ENCODE measurements around the gene E2F7.

Gene E2F7

GRCh38 chr12:77087427-77087826 is 22.1 kb upstream of the E2F7 start:
- Histone ChIP-seq H3K36me3 (ENCODE audit: control insufficient read depth in 2 of 2, insufficient read depth in 1 of 2, low read length in 2 of 2) (no peaks in the 10 kb centered on the region), H3K4me3 (ENCODE audit: low read depth, low read length) (no peak overlapping the region), H3K4me1 (ENCODE audit: control insufficient read depth, insufficient read depth, low read length) (no peaks in the 10 kb centered on the region), H3K9me3 (ENCODE audit: control insufficient read depth, insufficient read depth, low read depth, low read length) (no peaks in the 10 kb centered on the region), H3K27ac (ENCODE audit: extremely low read depth, low read depth, low read length) (no peak overlapping the region)
- TF ChIP-seq INSM2 (tag by site-specific recombination; IDR thresholded peaks at IDR 0.05) (no peak), ZNF530 (tag by site-specific recombination; IDR thresholded peaks at IDR 0.05; ENCODE audit: low read depth) (no peak), ZNF433 (tag by site-specific recombination; IDR thresholded peaks at IDR 0.05; ENCODE audit: low read depth) (no peak), ZNF121 (tag by site-specific recombination; IDR thresholded peaks at IDR 0.05) (no peak), GLIS1 (tag by site-specific recombination; IDR thresholded peaks at IDR 0.05) (no peak), BCL6B (tag by site-specific recombination; IDR thresholded peaks at IDR 0.05) (no peak), ZBTB48 (tag by site-specific recombination; IDR thresholded peaks at IDR 0.05) (no peak), ZNF16 (tag by site-specific recombination; IDR thresholded peaks at IDR 0.05; ENCODE audit: low read depth) (no peak), ZNF350 (tag by site-specific recombination; IDR thresholded peaks at IDR 0.05) (no peak), ZBTB6 (tag by site-specific recombination; IDR thresholded peaks at IDR 0.05) (no peak), ZNF704 (tag by site-specific recombination; IDR thresholded peaks at IDR 0.05) (no peak), OSR2 (tag by site-specific recombination; IDR thresholded peaks at IDR 0.05) (no peak), ZNF248 (tag by site-specific recombination; IDR thresholded peaks at IDR 0.05) (no peak), ZNF423 (tag by site-specific recombination; IDR thresholded peaks at IDR 0.05) (no peak), ZNF473 (tag by site-specific recombination; IDR thresholded peaks at IDR 0.05) (no peak), ZBTB8A (tag by site-specific recombination; IDR thresholded peaks at IDR 0.05) (no peak), ZNF394 (tag by site-specific recombination; IDR thresholded peaks at IDR 0.05; ENCODE audit: borderline replicate concordance) (no peak), TRIM28 (IDR thresholded peaks at IDR 0.05; ENCODE audit: borderline replicate concordance, low read length) (no peak), ZNF629 (tag by site-specific recombination; IDR thresholded peaks at IDR 0.05) (no peak)
- CTCF ChIA-PET = no interaction called here
- POLR2A ChIA-PET = no interaction called here

- H3K9me3 ChIP-seq (ENCODE audit: control insufficient read depth, insufficient read depth, low read depth, low read length) = no peaks in the 10 kb centered on the region
- no peaks in the 10 kb centered on the region for H3K4me1 ChIP-seq (ENCODE audit: control insufficient read depth, insufficient read depth, low read length)
- no peak overlapping the region for H3K4me3 ChIP-seq (ENCODE audit: low read depth, low read length)
- ChIA-PET CTCF (no interaction called here), POLR2A (no interaction called here)
- no peak overlapping the region for H3K27ac ChIP-seq (ENCODE audit: extremely low read depth, low read depth, low read length)
- H3K36me3 ChIP-seq (ENCODE audit: control insufficient read depth in 2 of 2, insufficient read depth in 1 of 2, low read length in 2 of 2) = no peaks in the 10 kb centered on the region
- TF ChIP-seq ZBTB8A (tag by site-specific recombination; IDR thresholded peaks at IDR 0.05) (no peak), ZNF514 (tag by site-specific recombination; IDR thresholded peaks at IDR 0.05) (no peak), SP3 (tag by site-specific recombination; IDR thresholded peaks at IDR 0.05) (no peak), ZFHX2 (tag by site-specific recombination; conservative IDR thresholded peaks at IDR 0.05) (no peak), ZNF2 (tag by site-specific recombination; IDR thresholded peaks at IDR 0.05) (no peak), WT1 (tag by site-specific recombination; IDR thresholded peaks at IDR 0.05) (no peak), ZNF621 (tag by site-specific recombination; IDR thresholded peaks at IDR 0.05) (no peak), PRDM4 (tag by site-specific recombination; IDR thresholded peaks at IDR 0.05) (no peak), ZNF433 (tag by site-specific recombination; IDR thresholded peaks at IDR 0.05; ENCODE audit: low read depth) (no peak), ZNF596 (tag by site-specific recombination; IDR thresholded peaks at IDR 0.05) (no peak), ZBTB44 (tag by site-specific recombination; IDR thresholded peaks at IDR 0.05) (no peak), ZNF792 (tag by site-specific recombination; IDR thresholded peaks at IDR 0.05) (no peak)
Measured at GRCh38 chr12:77082021-77082420, 16.7 kb upstream of the E2F7 start.
